Activated CD4-positive, alpha-beta memory T cell treated with anti-CD3 and anti-CD28 coated beads, Interleukin-2, amount 10 ng/mL, durations not matched to agents 7 days and 5 days (primary cell): ENCODE measurements around the gene MEG3. TPM values are rescaled to one million over a fixed set of nuclear protein-coding genes. Genes with fewer than 3 reads are reported as not detected.

Experiments
- CTCF ChIA-PET: fragments of 350-600 bp; sonication (Branson Sonifier 250); formaldehyde crosslinking; loops from one replicate; lab custom pipeline; 2021; ENCODE audit warnings: antibody characterized with exemption, inconsistent platforms; lab: Charles Lee
- POLR2A ChIA-PET: fragments of 350-600 bp; sonication (Branson Sonifier 250); formaldehyde crosslinking; loops from one replicate; lab custom pipeline; 2021; ENCODE audit warnings: antibody characterized with exemption; lab: Charles Lee
- DNase-seq: peaks from one replicate; pipeline ENCODE4 v3.0.0-alpha.2; 2020
- H3K27ac Mint-ChIP-seq: one replicate; pipeline ENCODE4 v1.8.0; 2021; ENCODE audit warnings: mild to moderate bottlenecking, mixed read lengths
- H3K27me3 Mint-ChIP-seq: one replicate; pipeline ENCODE4 v1.8.0; 2021; ENCODE audit warnings: mixed read lengths
- H3K36me3 Mint-ChIP-seq: one replicate; pipeline ENCODE4 v1.8.0; 2021; ENCODE audit warnings: low read depth, mixed read lengths
- H3K4me1 Mint-ChIP-seq: one replicate; pipeline ENCODE4 v1.8.0; 2021; ENCODE audit warnings: mixed read lengths
- H3K4me3 Mint-ChIP-seq: one replicate; pipeline ENCODE4 v1.8.0; 2021; ENCODE audit warnings: mild to moderate bottlenecking, mixed read lengths
- H3K9me3 Mint-ChIP-seq: one replicate; pipeline ENCODE4 v1.8.0; 2021; ENCODE audit warnings: mixed read lengths
- total RNA-seq, 2 experiments: library from RNA; stranded (reverse); gene quantifications; one replicate each; pipeline ENCODE4 v1.2.3, GENCODE V29; 2021

The MEG3 gene
- total RNA-seq, 2 experiments from 2014 or later = not detected

GRCh38 chr14:100823413-100824080, 2.4 kb upstream of the MEG3 start:
- H3K4me1 Mint-ChIP-seq = no peaks in the 10 kb centered on the region
- H3K4me3 Mint-ChIP-seq = no peak overlapping the region
- ChIA-PET CTCF (no interaction called here), POLR2A (no interaction called here)
- H3K9me3 Mint-ChIP-seq = no peaks in the 10 kb centered on the region
- peaks cover 32% of the 10 kb centered on the region for H3K27me3 Mint-ChIP-seq
- H3K27ac Mint-ChIP-seq = no peak overlapping the region
- H3K36me3 Mint-ChIP-seq = no peaks in the 10 kb centered on the region
- DNase-seq = no peak

GRCh38 chr14:100824091-100824551, 1.8 kb upstream of the MEG3 start:
- H3K4me3 Mint-ChIP-seq = no peak overlapping the region
- H3K27me3 Mint-ChIP-seq = peaks cover 35% of the 10 kb centered on the region
- DNase-seq = no peak
- POLR2A ChIA-PET = no interaction called here
- H3K27ac Mint-ChIP-seq = no peak overlapping the region
- CTCF ChIA-PET = no interaction called here
- no peaks in the 10 kb centered on the region for H3K4me1 Mint-ChIP-seq
- H3K36me3 Mint-ChIP-seq = no peaks in the 10 kb centered on the region
- no peaks in the 10 kb centered on the region for H3K9me3 Mint-ChIP-seq

GRCh38 chr14:100824901-100825712, 811 bp upstream of the MEG3 start:
- Mint-ChIP-seq H3K4me1 (no peaks in the 10 kb centered on the region), H3K9me3 (no peaks in the 10 kb centered on the region), H3K27ac (no peak overlapping the region), H3K27me3 (peaks cover 35% of the 10 kb centered on the region), H3K36me3 (no peaks in the 10 kb centered on the region), H3K4me3 (no peak overlapping the region)
- CTCF ChIA-PET = no interaction called here
- no peak for DNase-seq
- POLR2A ChIA-PET = no interaction called here

GRCh38 chr14:100826391-100827100, 628 bp downstream of the MEG3 start:
- no peak overlapping the region for H3K27ac Mint-ChIP-seq
- no peak for DNase-seq
- no peak overlapping the region for H3K4me3 Mint-ChIP-seq
- H3K27me3 Mint-ChIP-seq = peaks cover 35% of the 10 kb centered on the region
- no peaks in the 10 kb centered on the region for H3K9me3 Mint-ChIP-seq
- POLR2A ChIA-PET = no interaction called here
- H3K36me3 Mint-ChIP-seq = no peaks in the 10 kb centered on the region
- no peaks in the 10 kb centered on the region for H3K4me1 Mint-ChIP-seq
- CTCF ChIA-PET = no interaction called here

- POLR2A ChIA-PET = no interaction called here
- no peak for DNase-seq
- no peaks in the 10 kb centered on the region for H3K4me1 Mint-ChIP-seq
- no peaks in the 10 kb centered on the region for H3K9me3 Mint-ChIP-seq
- no peak overlapping the region for H3K27ac Mint-ChIP-seq
- CTCF ChIA-PET = no interaction called here
- H3K4me3 Mint-ChIP-seq = no peak overlapping the region
- no peaks in the 10 kb centered on the region for H3K36me3 Mint-ChIP-seq
- H3K27me3 Mint-ChIP-seq = peaks cover 35% of the 10 kb centered on the region
Observed at GRCh38 chr14:100827101-100828021, 1.4 kb downstream of the MEG3 start.

- no peaks in the 10 kb centered on the region for H3K9me3 Mint-ChIP-seq
- POLR2A ChIA-PET = no interaction called here
- no peak overlapping the region for H3K27ac Mint-ChIP-seq
- CTCF ChIA-PET = no interaction called here
- peaks cover 33% of the 10 kb centered on the region for H3K27me3 Mint-ChIP-seq
- H3K36me3 Mint-ChIP-seq = no peaks in the 10 kb centered on the region
- no peaks in the 10 kb centered on the region for H3K4me1 Mint-ChIP-seq
- no peak overlapping the region for H3K4me3 Mint-ChIP-seq
- no peak for DNase-seq
Observed at GRCh38 chr14:100828031-100828769, 2.3 kb downstream of the MEG3 start.

- Mint-ChIP-seq H3K4me3 (no peak overlapping the region), H3K27ac (no peak overlapping the region), H3K27me3 (peaks cover 21% of the 10 kb centered on the region), H3K9me3 (no peaks in the 10 kb centered on the region), H3K4me1 (no peaks in the 10 kb centered on the region), H3K36me3 (no peaks in the 10 kb centered on the region)
- ChIA-PET CTCF (no interaction called here), POLR2A (no interaction called here)
- no peak for DNase-seq
Observed at GRCh38 chr14:100830681-100831080, 4.8 kb downstream of the MEG3 start.

GRCh38 chr14:100832311-100832960, 6.5 kb downstream of the MEG3 start:
- no peaks in the 10 kb centered on the region for H3K4me1 Mint-ChIP-seq
- H3K27me3 Mint-ChIP-seq = peaks cover 6% of the 10 kb centered on the region
- no peaks in the 10 kb centered on the region for H3K36me3 Mint-ChIP-seq
- ChIA-PET POLR2A (no interaction called here), CTCF (no interaction called here)
- no peaks in the 10 kb centered on the region for H3K9me3 Mint-ChIP-seq
- H3K27ac Mint-ChIP-seq = no peak overlapping the region
- H3K4me3 Mint-ChIP-seq = no peak overlapping the region
- no peak for DNase-seq

- Mint-ChIP-seq H3K4me1 (no peaks in the 10 kb centered on the region), H3K9me3 (no peaks in the 10 kb centered on the region), H3K27me3 (no peaks in the 10 kb centered on the region), H3K36me3 (no peaks in the 10 kb centered on the region), H3K27ac (no peak overlapping the region), H3K4me3 (no peak overlapping the region)
- DNase-seq = no peak
- CTCF ChIA-PET = no interaction called here
- POLR2A ChIA-PET = no interaction called here
Observed at GRCh38 chr14:100834082-100834793, 8.3 kb downstream of the MEG3 start.

- Mint-ChIP-seq H3K9me3 (no peaks in the 10 kb centered on the region), H3K27ac (no peak overlapping the region), H3K4me1 (no peaks in the 10 kb centered on the region), H3K4me3 (no peak overlapping the region), H3K27me3 (no peaks in the 10 kb centered on the region), H3K36me3 (no peaks in the 10 kb centered on the region)
- no peak for DNase-seq
- POLR2A ChIA-PET = no interaction called here
- CTCF ChIA-PET = no interaction called here
Observed at GRCh38 chr14:100834794-100835547, 9.1 kb downstream of the MEG3 start.
